Chondrocyte (in vitro differentiated cells): ENCODE measurements around the gene PIK3R3. TPM values are rescaled to one million over a fixed set of nuclear protein-coding genes. Genes with fewer than 3 reads are reported as not detected.

ENCODE experiments used
- DNase-seq: peaks from one replicate; pipeline ENCODE4 v3.0.0; 2021; ENCODE audit warnings: mixed read lengths, low spot score
- H3K27ac Mint-ChIP-seq: one replicate; pipeline ENCODE4 v1.8.0; 2021; ENCODE audit warnings: mild to moderate bottlenecking, moderate library complexity, mixed read lengths; ENCODE audit not compliant: unreplicated experiment
- H3K27me3 Mint-ChIP-seq: 2 replicates; pipeline ENCODE4 v1.8.0; 2021; ENCODE audit warnings: low read depth, mixed read lengths
- H3K36me3 Mint-ChIP-seq: 2 replicates; pipeline ENCODE4 v1.8.0; 2021; ENCODE audit warnings: low read depth, mixed read lengths
- H3K4me1 Mint-ChIP-seq: 2 replicates; pipeline ENCODE4 v1.8.0; 2021; ENCODE audit warnings: low read depth, mild to moderate bottlenecking, mixed read lengths
- H3K4me3 Mint-ChIP-seq: one replicate; pipeline ENCODE4 v1.8.0; 2021; ENCODE audit warnings: mild to moderate bottlenecking, moderate library complexity, mixed read lengths; ENCODE audit not compliant: unreplicated experiment
- H3K9me3 Mint-ChIP-seq: 2 replicates; pipeline ENCODE4 v1.8.0; 2021; ENCODE audit warnings: low read depth, mixed read lengths
- CTCF ChIP-seq: fragments of 200-600 bp; sonication (generic); IDR thresholded peaks from 2 replicates; pipeline ENCODE4 v1.5.0; 2021; ENCODE audit warnings: antibody characterized with exemption, mild to moderate bottlenecking, moderate library complexity
- total RNA-seq: library from RNA; stranded (reverse); gene quantifications from 3 replicates; pipeline ENCODE4 v1.2.1, GENCODE V29; 2021

PIK3R3 gene
- total RNA-seq, 1 donor from 2014 or later = 23.4 TPM

- Mint-ChIP-seq H3K4me1 (peaks cover 3% of the 10 kb centered on the region), H3K27ac (no peak overlapping the region), H3K36me3 (peaks cover 13% of the 10 kb centered on the region), H3K4me3 (no peak overlapping the region), H3K9me3 (no peaks in the 10 kb centered on the region), H3K27me3 (no peaks in the 10 kb centered on the region)
- DNase-seq = no peak
- TF ChIP-seq CTCF = no peak
Observed at GRCh38 chr1:46065405-46065804, 67.0 kb downstream of the PIK3R3 start.

- Mint-ChIP-seq H3K4me3 (no peak overlapping the region), H3K27ac (no peak overlapping the region), H3K36me3 (peaks cover 13% of the 10 kb centered on the region), H3K9me3 (no peaks in the 10 kb centered on the region), H3K27me3 (no peaks in the 10 kb centered on the region), H3K4me1 (peaks cover 3% of the 10 kb centered on the region)
- no peak for DNase-seq
- no peak for TF ChIP-seq CTCF
Observed at GRCh38 chr1:46064708-46065107, 67.7 kb downstream of the PIK3R3 start.

GRCh38 chr1:46062651-46063319 is 69.6 kb downstream of the PIK3R3 start:
- TF ChIP-seq CTCF = no peak
- no peak for DNase-seq
- Mint-ChIP-seq H3K27ac (no peak overlapping the region), H3K36me3 (peaks cover 18% of the 10 kb centered on the region), H3K4me1 (peaks cover 3% of the 10 kb centered on the region), H3K27me3 (no peaks in the 10 kb centered on the region), H3K4me3 (no peak overlapping the region), H3K9me3 (no peaks in the 10 kb centered on the region)

- Mint-ChIP-seq H3K4me1 (peaks cover 3% of the 10 kb centered on the region), H3K4me3 (no peak overlapping the region), H3K27ac (no peak overlapping the region), H3K9me3 (peaks cover 4% of the 10 kb centered on the region), H3K36me3 (peaks cover 26% of the 10 kb centered on the region), H3K27me3 (no peaks in the 10 kb centered on the region)
- TF ChIP-seq CTCF = no peak
- no peak for DNase-seq
Observed at GRCh38 chr1:46061146-46061545, 71.3 kb downstream of the PIK3R3 start.

- Mint-ChIP-seq H3K27ac (no peak overlapping the region), H3K36me3 (peaks cover 32% of the 10 kb centered on the region), H3K27me3 (no peaks in the 10 kb centered on the region), H3K4me3 (no peak overlapping the region), H3K4me1 (no peaks in the 10 kb centered on the region), H3K9me3 (peaks cover 4% of the 10 kb centered on the region)
- no peak for DNase-seq
- no peak for TF ChIP-seq CTCF
Observed at GRCh38 chr1:46058936-46059335, 73.5 kb downstream of the PIK3R3 start.
